Body of pancreas (tissue), 4 donors: ENCODE data around the gene GOLT1A. TPM values are rescaled to one million over a fixed set of nuclear protein-coding genes. Genes with fewer than 3 reads are reported as not detected.

ENCODE experiments used
- ATAC-seq: fragments of 150-250 bp; one replicate; pipeline ENCODE4 v1.9.1; 2016
- DNase-seq, 4 donors: peaks; one replicate each; pipeline ENCODE4 v3.0.0-alpha.2; 2019
- H3K27ac ChIP-seq, 4 donors: fragments of 200-600 bp; sonication (generic); 1 replicate in 3 of 4; 2 replicates in 1 of 4; pipeline versions ENCODE4 v1.5.1 to v1.6.1; 2016 to 2019; ENCODE audit warnings: mild to moderate bottlenecking in 1 of 4, mixed read lengths in 1 of 4, moderate library complexity in 1 of 4
- H3K27me3 ChIP-seq, 2 donors: fragments of 200-600 bp; sonication (generic); one replicate each; pipeline ENCODE4 v1.6.0; 2016; ENCODE audit warnings: mild to moderate bottlenecking in 1 of 2
- H3K36me3 ChIP-seq, 2 donors: fragments of 200-600 bp; sonication (generic); replicated peaks in 1 of 2; 2 replicates each; pipeline ENCODE4 v1.5.1; 2016; ENCODE audit warnings: low read depth in 2 of 2; ENCODE audit not compliant: insufficient read depth in 1 of 2
- H3K4me1 ChIP-seq: fragments of 200-600 bp; sonication (generic); one replicate; pipeline ENCODE4 v1.6.0; 2016
- H3K4me3 ChIP-seq, 2 donors: fragments of 200-600 bp; sonication (generic); 1 replicate in 1 of 2; 2 replicates in 1 of 2; pipeline ENCODE4 v1.5.1; 2016 to 2019
- H3K9me3 ChIP-seq, 3 donors: fragments of 200-600 bp; sonication (generic); 1 replicate in 2 of 3; 2 replicates in 1 of 3; pipeline ENCODE4 v1.5.1; 2016
- CTCF ChIP-seq, 7 experiments: fragments of 450-650 bp in 4 of 7; fragments of 200-600 bp in 3 of 7; sonication (generic) in 3 of 7; IDR thresholded peaks; one replicate each; pipeline ENCODE4 v1.5.1; 2016 to 2019; ENCODE audit warnings: antibody characterized with exemption in 7 of 7
- POLR2A ChIP-seq, 3 donors: fragments of 450-650 bp; IDR thresholded peaks; one replicate each; pipeline ENCODE4 v1.6.1; 2016; ENCODE audit warnings: antibody characterized with exemption in 3 of 3, mild to moderate bottlenecking in 2 of 3
- WGBS, 2 donors: methylation state at CpG; one replicate each; pipeline ENCODE4 v1.1.5; 2017; 5-methylcytosine and 5-hydroxymethylcytosine counted together
- intact Hi-C: fragments of 100-400 bp; cut with DNase I; formaldehyde crosslinking; loops from one replicate; pipeline ENCODE4 v1.15.1; 2023
- total RNA-seq, 2 donors: library from RNA; depleted of rRNA; stranded (reverse); fragments of >200 nt; gene quantifications; one replicate each; pipeline ENCODE4 v1.1.0, GENCODE V29; 2016

The GOLT1A gene
- total RNA-seq, 2 donors from 2014 or later: 6.5 TPM; not detected in 1

DNA sequence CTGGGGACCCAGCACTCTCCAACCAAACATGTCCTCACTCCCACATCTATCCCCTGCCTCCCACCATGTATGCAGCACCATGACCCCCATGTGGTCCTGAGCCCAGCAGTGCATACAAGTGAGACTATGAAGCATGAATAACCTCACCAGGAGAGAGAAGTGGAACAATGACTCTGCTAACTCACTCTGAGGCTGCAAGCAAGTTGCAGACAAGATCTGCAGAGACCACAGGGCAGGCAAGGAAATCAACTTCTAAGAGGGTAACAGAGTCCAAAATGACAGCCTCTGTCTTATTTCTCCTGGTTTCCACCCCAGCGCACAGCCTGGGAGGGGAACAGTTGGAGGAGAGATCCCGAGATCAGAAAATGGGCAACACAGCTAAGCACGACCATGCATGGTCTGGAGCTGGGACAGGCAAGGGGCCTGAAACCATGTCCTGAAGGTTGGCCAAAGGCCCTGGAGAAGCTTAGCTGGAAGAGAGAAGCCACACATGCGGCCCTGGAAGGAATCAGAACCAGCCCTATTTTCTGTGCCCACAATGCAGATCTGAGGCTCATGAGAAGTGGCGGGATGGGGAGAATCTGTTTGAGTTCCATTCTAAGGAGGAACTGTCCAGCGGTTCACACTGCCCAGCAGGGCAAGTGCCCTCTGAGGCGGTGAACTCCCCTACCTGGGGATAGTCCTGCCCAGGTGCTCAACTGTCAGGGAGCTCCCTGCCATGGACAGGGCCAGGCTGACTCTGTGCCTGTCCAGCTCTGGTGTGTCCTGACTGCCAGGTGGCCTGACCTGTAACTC lies 35.1 kb downstream of the GOLT1A start:
- WGBS, 2 donors: 85 to 92% methylated on average over 5 to 7 of the region's 7 CpGs
- H3K9me3 ChIP-seq: no peaks in the 10 kb centered on the region
- TF ChIP-seq POLR2A (IDR thresholded peaks at IDR 0.05) (no peak), CTCF (IDR thresholded peaks at IDR 0.05) (no peak)
- intact Hi-C loops: no loop called here
- no peaks in the 10 kb centered on the region for H3K4me1 ChIP-seq
- DNase-seq (no peak), ATAC-seq (no peak)
- no peak overlapping the region for H3K4me3 ChIP-seq
- no peaks in the 10 kb centered on the region for H3K27me3 ChIP-seq
- H3K27ac ChIP-seq: no peak overlapping the region
- H3K36me3 ChIP-seq: no peaks in the 10 kb centered on the region

DNA sequence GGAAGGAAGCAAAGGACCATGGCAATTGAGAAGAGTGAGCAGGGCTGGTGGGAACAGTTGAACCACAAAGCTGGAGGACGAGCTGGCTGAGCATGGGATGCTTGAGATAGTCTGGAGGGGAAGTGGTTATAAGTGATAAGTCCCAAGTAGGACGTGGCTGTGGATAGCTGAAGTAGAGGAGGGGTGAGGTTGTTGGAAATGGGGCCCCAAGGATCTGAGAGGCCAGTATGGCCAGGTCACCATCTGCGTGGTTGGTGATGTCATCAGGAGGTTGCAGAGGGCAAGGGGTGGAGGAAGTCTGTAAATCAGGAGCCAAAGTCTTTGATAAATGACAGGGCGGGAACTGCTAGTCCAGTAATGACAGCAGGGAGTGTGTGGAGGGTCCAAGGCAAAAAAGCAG lies 36.7 kb downstream of the GOLT1A start:
- Histone ChIP-seq H3K27ac (no peak overlapping the region), H3K4me1 (peaks cover under 1% of the 10 kb centered on the region), H3K36me3 (no peaks in the 10 kb centered on the region), H3K27me3 (no peaks in the 10 kb centered on the region), H3K9me3 (no peaks in the 10 kb centered on the region), H3K4me3 (no peak overlapping the region)
- DNase-seq (no peak), ATAC-seq (no peak)
- intact Hi-C loops: no loop called here
- TF ChIP-seq CTCF (IDR thresholded peaks at IDR 0.05): no peak
- TF ChIP-seq POLR2A (IDR thresholded peaks at IDR 0.05): no peak
- 61 to 64% methylated on average over 4 of the region's 4 CpGs for WGBS, 2 donors

- TF ChIP-seq POLR2A (IDR thresholded peaks at IDR 0.05) (no peak), CTCF (IDR thresholded peaks at IDR 0.05) (no peak)
- 77 to 89% methylated on average over 5 of the region's 5 CpGs for WGBS, 2 donors
- intact Hi-C loops: no loop called here
- ATAC-seq (no peak), DNase-seq (no peak)
- Histone ChIP-seq H3K27me3 (no peaks in the 10 kb centered on the region), H3K36me3 (no peaks in the 10 kb centered on the region), H3K9me3 (no peaks in the 10 kb centered on the region), H3K4me1 (peaks cover 8% of the 10 kb centered on the region), H3K4me3 (no peak overlapping the region), H3K27ac (no peak overlapping the region)
Measured at GRCh38 chr1:204176049-204176448, 37.7 kb downstream of the GOLT1A start.

DNA sequence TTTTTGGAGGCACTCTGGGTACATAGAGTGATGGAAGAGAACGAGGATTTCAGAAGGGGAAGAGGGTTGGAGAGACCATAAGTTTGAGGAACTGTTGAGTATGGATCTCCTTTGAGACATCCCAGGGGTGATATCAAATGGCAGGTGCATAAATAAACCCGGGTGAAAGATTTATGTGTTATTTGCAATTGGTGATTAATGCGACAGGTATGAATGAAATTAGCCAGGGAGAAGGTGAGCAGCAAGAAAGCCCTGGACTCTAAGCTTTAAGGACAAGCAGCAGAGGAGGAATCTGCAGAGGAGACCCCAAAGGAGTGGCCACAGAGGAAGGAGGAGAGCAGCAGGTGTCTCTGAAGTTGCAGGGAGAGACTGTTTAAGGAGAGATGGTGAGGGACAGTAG lies 38.8 kb downstream of the GOLT1A start:
- 61 to 64% methylated on average over 3 of the region's 3 CpGs for WGBS, 2 donors
- Histone ChIP-seq H3K27ac (no peak overlapping the region), H3K4me3 (no peak overlapping the region), H3K9me3 (no peaks in the 10 kb centered on the region), H3K27me3 (no peaks in the 10 kb centered on the region), H3K36me3 (no peaks in the 10 kb centered on the region), H3K4me1 (peaks cover 14% of the 10 kb centered on the region)
- ATAC-seq: no peak
- TF ChIP-seq POLR2A (IDR thresholded peaks at IDR 0.05): no peak
- no peak for TF ChIP-seq CTCF (IDR thresholded peaks at IDR 0.05)
- intact Hi-C loops: no loop called here
- no peak for DNase-seq
